ENCODE data around the gene DPCD. TPM values are rescaled to one million over a fixed set of nuclear protein-coding genes. Genes with fewer than 3 reads are reported as not detected.
A peak's percentile ranks its signal among the peaks of the same experiment; 100 is the strongest.

DPCD gene
- total and polyA plus RNA-seq, 2 of the 8 experiments (the other 6 are each of a cell fraction or from before 2014, with no cell fraction given) = 21.2 to 31.4 TPM

- 90% methylated on average over 3 of the region's 3 CpGs; no CpG with 5 or more reads in 1 of the 2 experiments for WGBS, 2 experiments (ENCODE audit: extremely low coverage in 1 of 2, insufficient coverage in 1 of 2, insufficient read length in 1 of 2, insufficient replicate concordance in 2 of 2, low coverage in 1 of 2, low lambda C conversion rate in 2 of 2, missing lambda C conversion rate in 1 of 2)
- Histone ChIP-seq H2AFZ (ENCODE audit: low read length) (no peak overlapping the region), H4K5ac (ENCODE audit: insufficient read length, low read depth, low read length) (no peak overlapping the region), H3K23ac (ENCODE audit: insufficient read length) (no peak overlapping the region), H3K4me2 (ENCODE audit: insufficient read depth in 1 of 2, low read depth in 2 of 2, low read length in 2 of 2) (no peak overlapping the region), H3K27me3 (replicated peaks in 1 of 4; ENCODE audit: control insufficient read depth in 3 of 4, extremely low read depth in 1 of 4, insufficient read depth in 3 of 4, low read length in 3 of 4) (no peaks in the 10 kb centered on the region), H3K14ac (ENCODE audit: insufficient read length) (no peak overlapping the region), H3K18ac (ENCODE audit: extremely low read depth, low read length) (no peak overlapping the region; the same call in 1 of the 2 replicates), H3K56ac (replicated peaks; ENCODE audit: insufficient read length, low read depth, low read length) (no peak overlapping the region), H3K9me3 (ENCODE audit: insufficient read depth in 2 of 2, low read depth in 1 of 2, low read length in 1 of 2) (no peaks in the 10 kb centered on the region), H3K4ac (replicated peaks; ENCODE audit: insufficient read length, low read depth, low read length) (no peak overlapping the region), H3K36me3 (ENCODE audit: control insufficient read depth in 2 of 4, insufficient read depth in 4 of 4, low read length in 3 of 4) (peaks cover 0 to 13% (median 3%) of the 10 kb centered on the region in 4 experiments; a peak in 4 of 8 replicates), H3K27ac (ENCODE audit: low read depth, low read length) (peak overlapping the region; percentile 29; the same call in 1 of the 2 replicates), H2AK5ac (ENCODE audit: low read depth, low read length) (no peak overlapping the region), H2BK15ac (ENCODE audit: low read length) (0 out of 2 replicates have a peak overlapping the region, but pooled peaks have one; percentile 29), H2BK5ac (ENCODE audit: low read depth, low read length) (no peak overlapping the region), H3K79me2 (ENCODE audit: control insufficient read depth in 1 of 2, insufficient read depth in 2 of 2, low read length in 2 of 2) (no peaks in the 10 kb centered on the region), H4K8ac (ENCODE audit: extremely low read depth, insufficient read depth, low read length) (no peak overlapping the region), H3K79me1 (ENCODE audit: low read depth, low read length) (no peaks in the 10 kb centered on the region; the same call in 1 of the 2 replicates), H3K4me3 (ENCODE audit: extremely low read depth in 1 of 4, insufficient read depth in 2 of 4, low read depth in 3 of 4, low read length in 4 of 4) (no peak overlapping the region), H2BK20ac (ENCODE audit: low read length) (no peak overlapping the region; the same call in 1 of the 2 replicates), H2BK120ac (replicated peaks; ENCODE audit: low read depth, low read length) (no peak overlapping the region), H3K9ac (replicated peaks in 1 of 4; ENCODE audit: extremely low read depth in 1 of 4, low read depth in 3 of 4, low read length in 3 of 4) (no peak overlapping the region), H4K20me1 (replicated peaks in 1 of 2; ENCODE audit: control insufficient read depth in 1 of 2, insufficient read depth in 2 of 2, low read length in 2 of 2) (peaks cover 0 to 1% of the 10 kb centered on the region in 2 experiments), H3K4me1 (replicated peaks in 1 of 4; ENCODE audit: control insufficient read depth in 3 of 4, insufficient read depth in 4 of 4, low read length in 3 of 4) (peaks cover 5 to 17% (median 13%) of the 10 kb centered on the region in 4 experiments), H4K91ac (replicated peaks; ENCODE audit: insufficient read length, low read length) (no peak overlapping the region), H2BK12ac (ENCODE audit: low read depth, low read length) (peak overlapping the region; percentile 27; the same call in 1 of the 2 replicates), H3K23me2 (ENCODE audit: low read depth, low read length) (no peaks in the 10 kb centered on the region)
- DNase-seq (ENCODE audit: low read depth in 1 of 2, low spot score in 2 of 2) = no peak
- no peak for FAIRE-seq
- ChIA-PET CTCF (ENCODE audit: partially characterized antibody) (interaction anchor here (0.7 to 10.9 kb wide), 7 partner anchors 10 to 459 kb away, joined by 3 to 131 read pairs (median 4); no protein-coding TSS in a partner anchor), POLR2A (ENCODE audit: partially characterized antibody) (interaction anchor here (0.8 to 3.0 kb wide), 3 partner anchors 9 to 26 kb away, joined by 3 to 8 read pairs (median 3); no protein-coding TSS in a partner anchor)
- TF ChIP-seq ASH2L (IDR thresholded peaks at IDR 0.05; ENCODE audit: low read length) (no peak), TAF1 (IDR thresholded peaks at IDR 0.05; ENCODE audit: low read depth, low read length) (no peak), CREB1 (IDR thresholded peaks at IDR 0.05) (no peak), EZH2 (IDR thresholded peaks at IDR 0.05; ENCODE audit: low read depth, low read length, severe bottlenecking) (no peak), GTF2F1 (IDR thresholded peaks at IDR 0.05; ENCODE audit: borderline replicate concordance, low read depth, low read length) (no peak), POU5F1 (IDR thresholded peaks at IDR 0.05; ENCODE audit: low read depth, low read length) (no peak), CBX5 (IDR thresholded peaks at IDR 0.05; ENCODE audit: low read depth, low read length) (no peak)
Observed at GRCh38 chr10:101613646-101614045, 25.5 kb downstream of the DPCD start.

Data from H1 (cell line).